Right kidney (tissue), 1 donor: ENCODE data around the gene ITPR1.

Source experiments
- DNase-seq: peaks from one replicate; pipeline ENCODE4 v3.0.0-alpha.2; 2016

ITPR1 gene

GRCh38 chr3:4814305-4814903, 321.3 kb downstream of the ITPR1 start:
- no peak for DNase-seq

- no peak for DNase-seq
Observed at GRCh38 chr3:4814904-4815574, 321.9 kb downstream of the ITPR1 start.

GRCh38 chr3:4816306-4816705, 323.2 kb downstream of the ITPR1 start:
- DNase-seq, result no peak

GRCh38 chr3:4816718-4817117, 323.6 kb downstream of the ITPR1 start:
- no peak for DNase-seq

GRCh38 chr3:4817128-4817527, 324.0 kb downstream of the ITPR1 start:
- no peak for DNase-seq

- no peak for DNase-seq
Observed at GRCh38 chr3:4818164-4818563, 325.0 kb downstream of the ITPR1 start.

- DNase-seq, result no peak
Observed at GRCh38 chr3:4818986-4819693, 326.0 kb downstream of the ITPR1 start.

- no peak for DNase-seq
Observed at GRCh38 chr3:4819746-4820145, 326.6 kb downstream of the ITPR1 start.

- no peak for DNase-seq
Observed at GRCh38 chr3:4820296-4821121, 327.4 kb downstream of the ITPR1 start.

- DNase-seq, result peak; percentile 28
Observed at GRCh38 chr3:4821338-4821737, 328.2 kb downstream of the ITPR1 start.

- no peak for DNase-seq
Observed at GRCh38 chr3:4821975-4822374, 328.8 kb downstream of the ITPR1 start.

- DNase-seq, result no peak
Observed at GRCh38 chr3:4822568-4822967, 329.4 kb downstream of the ITPR1 start.

- no peak for DNase-seq
Observed at GRCh38 chr3:4823385-4823784, 330.2 kb downstream of the ITPR1 start.

- peak; percentile 52 for DNase-seq
Observed at GRCh38 chr3:4823986-4824925, 331.1 kb downstream of the ITPR1 start.

GRCh38 chr3:4824926-4825325, 331.8 kb downstream of the ITPR1 start:
- DNase-seq, result no peak

- DNase-seq, result no peak
Observed at GRCh38 chr3:4825436-4826236, 332.5 kb downstream of the ITPR1 start.

- no peak for DNase-seq
Observed at GRCh38 chr3:4826237-4827100, 333.3 kb downstream of the ITPR1 start.

GRCh38 chr3:4827767-4828166, 334.6 kb downstream of the ITPR1 start:
- no peak for DNase-seq

- no peak for DNase-seq
Observed at GRCh38 chr3:4828279-4829030, 335.3 kb downstream of the ITPR1 start.
